ENCODE data around the gene CHL1. TPM values are rescaled to one million over a fixed set of nuclear protein-coding genes. Genes with fewer than 3 reads are reported as not detected.

CHL1 gene
- not detected for total RNA-seq

GRCh38 chr3:196311-197148 is at the start of gene CHL1:
TSS of gene CHL1 (plus strand) at chr3:196763. CDS start at chr3:319777, 123,014 bp downstream.
- no peak for DNase-seq
- H3K9me3 Mint-ChIP-seq, result no peaks in the 10 kb centered on the region
- H3K4me1 Mint-ChIP-seq (ENCODE audit: low read depth), result peaks cover 5% of the 10 kb centered on the region
- H3K27me3 Mint-ChIP-seq, result peaks cover 21% of the 10 kb centered on the region
- POLR2A ChIA-PET, result no interaction called here
- intact Hi-C loops (cut with micrococcal nuclease), result no loop called here
- H3K36me3 Mint-ChIP-seq, result peaks cover 2% of the 10 kb centered on the region
- no peak within 1 kb of the TSS for H3K4me3 Mint-ChIP-seq
- CTCF ChIA-PET, result no interaction called here
- no peak within 1 kb of the TSS for H3K27ac Mint-ChIP-seq

DNA sequence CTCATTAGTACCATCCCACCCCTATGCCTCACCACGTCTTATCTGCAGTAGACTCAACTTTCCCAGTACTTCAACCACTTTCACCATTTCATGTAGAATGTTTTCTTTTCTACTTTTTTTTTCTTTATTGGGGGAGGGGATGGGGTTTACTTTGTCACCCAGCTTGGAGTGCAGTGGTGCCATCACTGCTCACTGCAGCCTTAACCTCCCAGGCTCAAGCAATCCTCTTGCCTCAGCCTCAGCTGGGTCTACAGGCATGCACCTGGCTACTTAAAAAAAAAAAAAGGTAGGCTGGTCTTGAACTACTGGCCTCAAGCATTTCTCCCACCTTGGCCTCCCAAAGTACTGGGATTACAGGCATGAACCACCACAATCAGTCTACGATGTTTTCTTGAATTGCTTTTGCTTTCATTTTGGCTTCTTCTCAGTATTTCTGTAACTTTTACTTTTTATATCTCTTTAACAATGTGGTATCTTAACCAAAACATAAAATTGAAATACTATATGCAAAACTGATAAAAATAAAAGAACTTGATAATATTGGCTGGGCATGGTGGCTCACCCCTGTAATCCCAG is 44.9 kb upstream of the CHL1 start:
- no peaks in the 10 kb centered on the region for H3K36me3 Mint-ChIP-seq
- ChIA-PET CTCF (no interaction called here), POLR2A (no interaction called here)
- no peaks in the 10 kb centered on the region for H3K4me1 Mint-ChIP-seq (ENCODE audit: low read depth)
- no peaks in the 10 kb centered on the region for H3K9me3 Mint-ChIP-seq
- DNase-seq, result no peak
- H3K4me3 Mint-ChIP-seq, result no peak overlapping the region
- no peak overlapping the region for H3K27ac Mint-ChIP-seq
- intact Hi-C loops (cut with micrococcal nuclease), result no loop called here
- no peaks in the 10 kb centered on the region for H3K27me3 Mint-ChIP-seq

DNA sequence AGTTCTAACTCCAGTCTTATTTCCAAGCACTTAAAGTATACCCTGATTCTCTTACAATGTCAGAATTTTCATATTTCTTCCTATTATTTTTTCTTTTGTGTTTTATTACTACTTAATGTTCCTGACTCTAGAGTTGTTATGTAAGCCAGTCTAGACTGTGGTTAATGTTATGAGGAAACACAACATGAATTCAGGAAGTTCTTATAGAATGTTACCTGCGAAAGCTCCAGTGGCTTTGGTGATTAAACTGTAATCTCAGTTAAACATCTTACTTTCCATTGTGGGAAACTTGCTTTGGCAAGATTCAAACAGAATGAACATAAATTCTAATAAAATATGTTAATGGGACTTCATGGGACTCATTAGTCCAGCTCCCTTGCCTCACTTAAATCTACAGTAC is 36.6 kb upstream of the CHL1 start:
- no peak overlapping the region for H3K4me3 Mint-ChIP-seq
- DNase-seq, result no peak
- H3K9me3 Mint-ChIP-seq, result no peaks in the 10 kb centered on the region
- H3K36me3 Mint-ChIP-seq, result no peaks in the 10 kb centered on the region
- H3K4me1 Mint-ChIP-seq (ENCODE audit: low read depth), result no peaks in the 10 kb centered on the region
- H3K27ac Mint-ChIP-seq, result no peak overlapping the region
- ChIA-PET POLR2A (no interaction called here), CTCF (no interaction called here)
- intact Hi-C loops (cut with micrococcal nuclease), result no loop called here
- no peaks in the 10 kb centered on the region for H3K27me3 Mint-ChIP-seq

DNA sequence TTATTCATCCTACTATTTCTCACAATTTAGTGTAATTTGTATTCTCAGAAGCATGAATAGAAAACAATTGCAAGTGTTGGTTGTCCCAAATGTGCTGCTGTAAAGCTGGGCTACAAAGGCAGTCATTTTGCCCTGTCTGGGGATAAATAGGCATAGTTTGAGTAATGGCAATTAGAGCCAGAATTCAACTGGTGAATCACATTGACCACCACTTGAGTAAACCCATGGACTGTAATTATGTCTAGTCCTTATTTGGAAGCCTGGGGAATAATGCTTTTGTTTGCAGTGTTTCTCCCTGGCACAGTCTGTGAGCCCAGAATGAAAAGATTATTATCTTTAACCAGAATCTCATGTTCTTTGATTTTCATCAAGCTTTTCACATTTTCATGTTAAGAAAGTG is 30.5 kb upstream of the CHL1 start:
- no peak overlapping the region for H3K27ac Mint-ChIP-seq
- no peaks in the 10 kb centered on the region for H3K27me3 Mint-ChIP-seq
- H3K9me3 Mint-ChIP-seq, result no peaks in the 10 kb centered on the region
- no peaks in the 10 kb centered on the region for H3K36me3 Mint-ChIP-seq
- H3K4me3 Mint-ChIP-seq, result no peak overlapping the region
- POLR2A ChIA-PET, result no interaction called here
- CTCF ChIA-PET, result no interaction called here
- no peaks in the 10 kb centered on the region for H3K4me1 Mint-ChIP-seq (ENCODE audit: low read depth)
- intact Hi-C loops (cut with micrococcal nuclease), result no loop called here
- DNase-seq, result no peak

GRCh38 chr3:166799-167198 is 29.8 kb upstream of the CHL1 start:
- H3K4me1 Mint-ChIP-seq (ENCODE audit: low read depth), result no peaks in the 10 kb centered on the region
- CTCF ChIA-PET, result no interaction called here

GRCh38 chr3:173886-174285 is 22.7 kb upstream of the CHL1 start:
- no peaks in the 10 kb centered on the region for H3K4me1 Mint-ChIP-seq (ENCODE audit: low read depth)
- no peaks in the 10 kb centered on the region for H3K9me3 Mint-ChIP-seq
- no peak overlapping the region for H3K4me3 Mint-ChIP-seq
- ChIA-PET POLR2A (no interaction called here), CTCF (no interaction called here)
- no peaks in the 10 kb centered on the region for H3K27me3 Mint-ChIP-seq
- H3K27ac Mint-ChIP-seq, result no peak overlapping the region
- DNase-seq, result no peak
- intact Hi-C loops (cut with micrococcal nuclease), result no loop called here
- H3K36me3 Mint-ChIP-seq, result no peaks in the 10 kb centered on the region

More at GRCh38 chr3:166799-167198, 29.8 kb upstream of the CHL1 start:
- Mint-ChIP-seq H3K9me3 (no peaks in the 10 kb centered on the region), H3K27ac (no peak overlapping the region), H3K36me3 (no peaks in the 10 kb centered on the region), H3K4me3 (no peak overlapping the region), H3K27me3 (no peaks in the 10 kb centered on the region)
- POLR2A ChIA-PET, result no interaction called here
- intact Hi-C loops (cut with micrococcal nuclease), result no loop called here
- no peak for DNase-seq

DNA sequence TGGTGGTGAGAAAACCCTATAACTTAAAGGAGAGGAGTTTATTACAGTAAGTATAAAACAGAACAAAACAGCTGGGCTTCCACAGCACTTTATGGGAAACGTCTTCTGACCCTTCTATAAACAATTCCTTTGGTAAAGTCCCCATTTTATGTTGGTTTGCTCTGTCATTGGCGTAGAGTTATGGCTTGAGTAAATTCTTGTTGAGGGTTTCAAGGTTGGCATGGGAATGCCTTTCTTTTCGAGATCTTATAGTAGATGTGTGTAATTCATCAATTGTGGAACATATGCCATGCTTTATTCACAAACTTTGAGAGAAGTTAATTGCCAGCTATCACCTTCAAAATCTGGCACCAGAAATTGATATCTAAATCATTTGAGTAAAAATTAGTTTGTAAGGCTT is 11.6 kb upstream of the CHL1 start:
- no peak for DNase-seq

DNA sequence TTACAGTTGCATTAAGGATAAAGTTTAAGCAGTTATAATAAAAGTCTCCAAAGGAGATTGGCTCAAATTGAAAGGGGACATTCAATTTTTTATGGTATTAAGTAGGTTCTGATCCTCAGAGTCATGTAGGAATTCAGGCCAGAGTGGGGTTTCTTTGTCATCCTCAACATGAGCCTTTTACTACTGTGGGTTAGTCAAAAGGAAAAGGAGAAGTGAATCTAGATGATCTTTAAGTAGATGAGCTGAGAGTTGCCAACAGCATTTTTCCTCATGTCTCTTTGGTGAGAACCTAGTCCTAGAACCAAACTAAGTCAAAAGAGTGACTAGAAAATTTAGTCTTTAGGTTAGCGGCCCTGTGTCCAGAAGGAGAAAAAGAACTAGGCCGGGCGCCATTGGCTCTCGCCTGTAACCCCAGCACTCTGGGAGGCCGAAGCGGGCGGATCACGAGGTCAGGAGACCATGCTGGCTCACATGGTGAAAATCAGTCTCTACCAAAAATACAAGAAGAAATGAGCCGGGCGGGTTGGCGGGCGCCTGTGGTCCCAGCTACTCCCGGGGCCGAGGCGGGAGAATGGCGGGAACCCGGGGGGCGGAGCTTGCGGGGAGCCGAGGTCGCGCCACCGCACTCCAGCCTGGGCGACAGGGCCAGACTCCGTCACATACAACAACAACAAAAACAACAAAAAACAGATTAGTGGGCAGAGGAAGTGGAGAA is 4.2 kb upstream of the CHL1 start:
- CTCF ChIA-PET, result no interaction called here
- H3K27ac Mint-ChIP-seq, result no peak overlapping the region
- no peak for DNase-seq
- H3K9me3 Mint-ChIP-seq, result peaks cover 2% of the 10 kb centered on the region
- peaks cover 2% of the 10 kb centered on the region for H3K36me3 Mint-ChIP-seq
- H3K4me1 Mint-ChIP-seq (ENCODE audit: low read depth), result peaks cover 5% of the 10 kb centered on the region
- intact Hi-C loops (cut with micrococcal nuclease), result no loop called here
- H3K27me3 Mint-ChIP-seq, result peaks cover 14% of the 10 kb centered on the region
- POLR2A ChIA-PET, result no interaction called here
- H3K4me3 Mint-ChIP-seq, result no peak overlapping the region

More for the DNA sequence above, 11.6 kb upstream of the CHL1 start:
- intact Hi-C loops (cut with micrococcal nuclease), result no loop called here
- Mint-ChIP-seq H3K36me3 (no peaks in the 10 kb centered on the region), H3K27me3 (no peaks in the 10 kb centered on the region), H3K4me1 (ENCODE audit: low read depth) (no peaks in the 10 kb centered on the region), H3K9me3 (peaks cover 2% of the 10 kb centered on the region), H3K4me3 (no peak overlapping the region), H3K27ac (no peak overlapping the region)
- CTCF ChIA-PET, result no interaction called here
- POLR2A ChIA-PET, result no interaction called here

DNA sequence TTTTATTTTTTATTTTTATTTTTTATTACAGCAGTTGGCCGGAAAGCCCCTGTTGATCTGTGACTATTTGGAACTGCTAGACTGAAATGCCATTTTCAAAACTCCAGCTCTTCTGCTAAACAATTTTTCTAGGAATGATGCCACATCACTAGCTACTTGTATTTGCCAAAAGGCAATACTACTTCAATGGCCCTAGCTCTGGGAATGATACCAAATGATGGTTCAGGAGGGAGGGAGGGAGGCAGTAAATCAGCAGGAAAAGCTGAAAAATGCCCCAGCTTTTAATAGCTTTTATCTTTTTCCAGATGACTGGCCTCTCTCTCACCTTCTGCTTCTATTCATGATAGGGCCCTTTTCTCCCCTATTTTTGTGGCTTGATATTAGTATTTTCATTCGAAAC is 2.6 kb upstream of the CHL1 start:
- peaks cover 5% of the 10 kb centered on the region for H3K4me1 Mint-ChIP-seq (ENCODE audit: low read depth)
- no peak overlapping the region for H3K4me3 Mint-ChIP-seq
- CTCF ChIA-PET, result no interaction called here
- H3K9me3 Mint-ChIP-seq, result no peaks in the 10 kb centered on the region
- H3K27me3 Mint-ChIP-seq, result peaks cover 18% of the 10 kb centered on the region
- intact Hi-C loops (cut with micrococcal nuclease), result no loop called here
- no peak overlapping the region for H3K27ac Mint-ChIP-seq
- no peak for DNase-seq
- H3K36me3 Mint-ChIP-seq, result peaks cover 2% of the 10 kb centered on the region
- POLR2A ChIA-PET, result no interaction called here

GRCh38 chr3:194421-194820 is 2.1 kb upstream of the CHL1 start:
- Mint-ChIP-seq H3K9me3 (no peaks in the 10 kb centered on the region), H3K4me1 (ENCODE audit: low read depth) (peaks cover 5% of the 10 kb centered on the region), H3K4me3 (no peak overlapping the region), H3K27ac (no peak overlapping the region), H3K36me3 (peaks cover 2% of the 10 kb centered on the region), H3K27me3 (peaks cover 21% of the 10 kb centered on the region)
- intact Hi-C loops (cut with micrococcal nuclease), result no loop called here
- POLR2A ChIA-PET, result no interaction called here
- no peak for DNase-seq
- CTCF ChIA-PET, result no interaction called here

GRCh38 chr3:195666-196065 is 897 bp upstream of the CHL1 start:
- H3K36me3 Mint-ChIP-seq, result peaks cover 2% of the 10 kb centered on the region
- POLR2A ChIA-PET, result no interaction called here
- CTCF ChIA-PET, result no interaction called here
- no peak for DNase-seq
- H3K9me3 Mint-ChIP-seq, result no peaks in the 10 kb centered on the region
- intact Hi-C loops (cut with micrococcal nuclease), result no loop called here
- no peak overlapping the region for H3K27ac Mint-ChIP-seq
- peaks cover 21% of the 10 kb centered on the region for H3K27me3 Mint-ChIP-seq
- H3K4me3 Mint-ChIP-seq, result no peak overlapping the region
- peaks cover 5% of the 10 kb centered on the region for H3K4me1 Mint-ChIP-seq (ENCODE audit: low read depth)

- intact Hi-C loops (cut with micrococcal nuclease), result no loop called here
- CTCF ChIA-PET, result no interaction called here
- H3K27ac Mint-ChIP-seq, result no peak overlapping the region
- H3K4me3 Mint-ChIP-seq, result no peak overlapping the region
- H3K4me1 Mint-ChIP-seq (ENCODE audit: low read depth), result peaks cover 5% of the 10 kb centered on the region
- peaks cover 2% of the 10 kb centered on the region for H3K36me3 Mint-ChIP-seq
- POLR2A ChIA-PET, result no interaction called here
- DNase-seq, result no peak
- peaks cover 21% of the 10 kb centered on the region for H3K27me3 Mint-ChIP-seq
- no peaks in the 10 kb centered on the region for H3K9me3 Mint-ChIP-seq
These were observed 725 bp downstream of the CHL1 start for GRCh38 chr3:197149-197827.

Data from activated CD4-positive, alpha-beta memory T cell treated with anti-CD3 and anti-CD28 coated beads for 36 hours (primary cell).